ENCODE measurements around the gene PAIP1. TPM values are rescaled to one million over a fixed set of nuclear protein-coding genes. Genes with fewer than 3 reads are reported as not detected.
"Not testable (repeated sequence)": the region's sequence is repeated elsewhere in the genome, so short reads cannot be mapped to it uniquely, and the experiment has no call there.

Gene PAIP1
- total and polyA plus RNA-seq, 2 donors = 75.2 to 104 TPM

DNA sequence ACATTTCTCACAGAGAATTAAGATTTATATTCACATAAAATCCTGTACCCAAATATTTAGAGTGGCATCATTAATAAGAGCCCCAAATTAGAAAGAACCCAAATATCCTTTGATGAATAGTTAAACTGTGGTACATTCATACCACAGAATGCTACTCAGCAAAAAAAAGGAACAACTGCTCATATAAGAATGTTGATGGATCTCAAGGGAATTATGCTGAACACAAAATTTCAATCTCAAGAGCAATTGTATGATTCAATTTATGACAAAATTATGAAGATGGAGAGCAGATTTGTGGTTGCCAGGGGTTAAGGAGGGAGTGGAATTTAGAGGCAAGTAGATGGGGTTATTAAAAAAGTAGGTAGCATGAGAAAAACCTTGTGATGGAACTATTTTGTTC lies 4.5 kb upstream of the PAIP1 start:
- DNase-seq (ENCODE audit: extremely low spot score) = no peak
- Histone ChIP-seq H3K4me3 (ENCODE audit: low read depth, low read length) (no peak overlapping the region), H3K27ac (ENCODE audit: low read depth) (no peak overlapping the region), H3K36me3 (ENCODE audit: insufficient read depth) (no peaks in the 10 kb centered on the region), H3K4me1 (ENCODE audit: insufficient read depth) (no peaks in the 10 kb centered on the region)

DNA sequence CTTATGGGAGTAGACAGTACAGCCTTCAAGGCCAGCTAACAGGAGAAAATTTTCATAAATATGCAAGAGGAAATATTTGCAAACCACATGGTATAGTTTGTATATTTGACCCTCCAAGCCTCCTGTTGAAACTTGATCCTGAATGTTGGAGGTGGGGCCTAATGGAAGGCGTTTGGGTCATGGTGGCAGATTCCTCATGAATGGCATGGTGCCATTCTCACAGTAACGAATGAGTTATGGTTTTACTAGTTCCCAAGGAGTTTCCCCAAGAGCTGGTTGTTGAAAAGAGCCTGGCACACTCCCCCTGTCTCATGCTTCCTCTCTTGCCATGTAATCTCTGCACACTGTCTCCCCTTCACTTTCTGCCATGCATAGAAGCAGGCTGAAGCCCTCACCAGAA lies 3.3 kb upstream of the PAIP1 start:
- WGBS = 26% methylated on average over 2 of the region's 2 CpGs

DNA sequence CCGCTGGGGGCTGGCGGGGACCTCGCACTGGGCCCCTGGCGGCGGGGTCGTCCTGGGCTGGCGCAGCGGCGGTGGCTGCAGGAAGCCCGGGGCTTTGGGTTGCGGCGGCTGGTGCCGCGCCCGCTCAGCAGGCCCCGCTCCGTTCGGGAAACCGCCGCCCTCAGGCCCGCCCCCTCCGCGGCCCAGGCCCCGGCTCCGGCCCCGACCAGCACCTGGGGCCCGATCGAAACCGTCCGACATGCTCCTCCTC lies 345 bp downstream of the PAIP1 start:
- Histone ChIP-seq H3K4me3 (ENCODE audit: low read depth, low read length) (peak overlapping the region; percentile 91), H3K27ac (ENCODE audit: low read depth) (peak overlapping the region; percentile 96)
- not testable (repeated sequence) for H3K36me3 ChIP-seq (ENCODE audit: insufficient read depth); H3K4me1 ChIP-seq (ENCODE audit: insufficient read depth); DNase-seq (ENCODE audit: extremely low spot score)
- under 1% methylated on average over 30 of the region's 30 CpGs for WGBS

More for the DNA sequence above, 3.3 kb upstream of the PAIP1 start:
- Histone ChIP-seq H3K4me3 (ENCODE audit: low read depth, low read length) (no peak overlapping the region), H3K36me3 (ENCODE audit: insufficient read depth) (no peaks in the 10 kb centered on the region), H3K4me1 (ENCODE audit: insufficient read depth) (no peaks in the 10 kb centered on the region), H3K27ac (ENCODE audit: low read depth) (no peak overlapping the region)
- DNase-seq (ENCODE audit: extremely low spot score) = no peak

DNA sequence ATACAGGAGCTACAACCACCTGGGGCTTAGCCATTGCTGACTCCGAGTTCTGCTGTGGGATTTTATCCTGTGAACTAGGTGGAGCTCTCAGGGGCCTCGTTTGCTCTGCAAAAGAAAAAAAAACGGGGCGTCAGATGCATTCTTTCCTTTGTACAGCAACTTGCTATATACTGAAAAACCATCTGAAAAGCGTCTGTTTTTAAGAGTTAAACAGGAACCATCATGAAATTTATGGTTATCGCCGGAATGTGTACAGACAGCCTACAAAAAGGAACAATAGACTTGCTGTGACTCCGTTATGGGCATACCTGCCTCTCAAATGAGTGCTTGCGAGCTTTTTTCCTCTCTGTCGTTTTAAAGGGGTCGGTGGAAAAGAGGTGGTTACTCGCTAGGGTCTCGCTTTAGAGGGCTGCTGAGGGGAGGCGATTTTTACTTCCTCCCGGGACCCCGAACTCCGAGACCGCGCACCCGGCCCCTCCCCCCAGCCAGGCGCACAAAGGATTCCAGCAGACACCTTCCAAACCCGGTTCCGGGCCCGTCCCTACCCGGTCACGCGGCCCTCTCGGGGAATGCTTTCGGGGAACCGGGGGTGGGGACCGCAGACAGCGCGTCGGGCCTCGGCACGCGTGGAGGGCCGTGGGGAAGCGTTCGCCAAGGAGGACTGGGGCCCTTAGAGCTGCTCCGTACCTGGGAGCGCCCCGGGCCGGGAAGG lies 826 bp downstream of the PAIP1 start:
- Histone ChIP-seq H3K4me3 (ENCODE audit: low read depth, low read length) (peak overlapping the region; percentile 91), H3K27ac (ENCODE audit: low read depth) (peak overlapping the region; percentile 96), H3K4me1 (ENCODE audit: insufficient read depth) (no peaks in the 10 kb centered on the region), H3K36me3 (ENCODE audit: insufficient read depth) (no peaks in the 10 kb centered on the region)
- WGBS = under 1% methylated on average over 44 of the region's 44 CpGs
- DNase-seq (ENCODE audit: extremely low spot score) = peak; percentile 21

DNA sequence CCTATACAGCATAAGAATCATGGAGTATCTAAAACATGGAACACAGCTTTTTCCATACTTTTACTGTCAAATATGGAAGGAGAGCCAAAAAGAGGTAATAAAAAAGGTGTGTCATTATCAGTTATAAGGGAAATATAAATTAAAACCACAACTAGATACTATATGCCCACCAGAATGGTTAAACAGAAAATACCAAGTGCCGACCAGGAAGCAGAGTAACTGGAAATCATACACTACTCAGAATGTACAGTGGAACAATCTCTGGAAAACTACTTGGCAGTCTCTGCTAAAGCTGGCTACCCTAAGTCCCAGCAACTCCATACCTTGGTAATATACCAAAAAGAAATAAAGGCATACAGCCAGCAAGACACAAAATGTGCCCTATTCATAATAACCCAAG lies 2.4 kb downstream of the PAIP1 start:
- H3K4me1 ChIP-seq (ENCODE audit: insufficient read depth) = no peaks in the 10 kb centered on the region
- no peaks in the 10 kb centered on the region for H3K36me3 ChIP-seq (ENCODE audit: insufficient read depth)
- WGBS = 86% methylated on average over 1 of the region's 1 CpG
- DNase-seq (ENCODE audit: extremely low spot score) = no peak
- no peak overlapping the region for H3K27ac ChIP-seq (ENCODE audit: low read depth)
- H3K4me3 ChIP-seq (ENCODE audit: low read depth, low read length) = no peak overlapping the region

DNA sequence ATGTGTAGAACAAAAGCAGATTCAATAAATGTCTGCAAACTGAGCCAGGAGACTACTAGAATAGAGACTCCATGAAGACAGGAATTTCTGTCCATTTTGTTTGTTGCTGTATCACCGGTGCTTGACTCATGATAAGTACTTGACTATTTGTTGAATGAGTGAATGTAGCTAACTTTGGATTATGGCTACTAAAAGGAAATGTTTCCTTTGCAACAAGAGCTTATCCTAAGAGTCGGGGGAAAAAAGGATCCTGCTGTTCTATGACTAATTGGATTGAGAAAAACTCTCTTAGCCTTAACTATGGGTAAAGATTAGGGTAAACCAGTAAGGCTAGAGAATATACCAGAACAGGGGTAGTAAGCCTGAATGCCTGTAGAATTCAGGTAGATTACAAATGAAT lies 3.5 kb downstream of the PAIP1 start:
- no peak for DNase-seq (ENCODE audit: extremely low spot score)
- Histone ChIP-seq H3K36me3 (ENCODE audit: insufficient read depth) (peaks cover under 1% of the 10 kb centered on the region), H3K4me1 (ENCODE audit: insufficient read depth) (no peaks in the 10 kb centered on the region), H3K27ac (ENCODE audit: low read depth) (no peak overlapping the region), H3K4me3 (ENCODE audit: low read depth, low read length) (no peak overlapping the region)
- WGBS = 87% methylated on average over 2 of the region's 2 CpGs

DNA sequence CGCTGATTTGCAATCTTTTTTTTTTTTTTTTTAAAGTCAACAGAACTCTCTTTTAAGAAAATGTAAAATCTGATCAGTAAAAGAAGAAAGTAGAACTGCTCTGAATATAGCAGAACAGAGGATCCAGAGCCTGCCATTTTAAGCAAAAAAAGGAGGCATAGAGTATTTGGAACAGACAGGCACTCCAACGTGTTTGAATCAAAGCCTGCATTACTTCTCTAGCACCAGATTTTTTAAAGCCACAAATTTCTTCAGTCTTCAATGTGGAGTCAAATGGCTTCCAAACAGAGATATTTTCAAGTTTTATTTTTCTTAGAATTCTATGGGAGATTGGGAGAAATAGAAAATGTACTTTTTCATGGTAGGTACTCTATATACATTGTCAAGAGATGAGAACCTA lies 5.1 kb downstream of the PAIP1 start:
- Histone ChIP-seq H3K27ac (ENCODE audit: low read depth) (no peak overlapping the region), H3K36me3 (ENCODE audit: insufficient read depth) (peaks cover 2% of the 10 kb centered on the region), H3K4me1 (ENCODE audit: insufficient read depth) (no peaks in the 10 kb centered on the region), H3K4me3 (ENCODE audit: low read depth, low read length) (no peak overlapping the region)
- WGBS = 64% methylated on average over 2 of the region's 2 CpGs
- no peak for DNase-seq (ENCODE audit: extremely low spot score)

DNA sequence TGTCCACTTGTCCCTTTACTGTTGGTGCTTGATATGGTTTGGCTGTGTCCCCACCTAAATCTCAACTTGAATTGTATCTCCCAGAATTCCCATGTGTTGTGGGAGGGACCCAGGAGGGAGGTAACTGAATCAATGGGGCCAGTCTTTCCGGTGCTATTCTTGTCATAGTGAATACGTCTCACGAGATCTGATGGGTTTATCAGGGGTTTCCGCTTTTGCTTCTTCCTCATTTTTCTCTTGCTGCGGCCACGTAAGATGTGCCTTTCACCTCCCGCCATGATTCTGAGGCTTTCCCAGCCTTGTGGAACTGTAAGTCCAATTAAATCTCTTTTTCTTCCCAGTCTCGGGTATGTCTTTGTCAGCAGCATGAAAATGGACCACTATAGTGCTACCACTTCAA lies 7.6 kb downstream of the PAIP1 start:
- not testable (repeated sequence) for H3K36me3 ChIP-seq (ENCODE audit: insufficient read depth); H3K4me3 ChIP-seq (ENCODE audit: low read depth, low read length); H3K4me1 ChIP-seq (ENCODE audit: insufficient read depth); DNase-seq (ENCODE audit: extremely low spot score); H3K27ac ChIP-seq (ENCODE audit: low read depth)
- whole genome bisulfite sequencing = 95% methylated on average over 8 of the region's 8 CpGs

DNA sequence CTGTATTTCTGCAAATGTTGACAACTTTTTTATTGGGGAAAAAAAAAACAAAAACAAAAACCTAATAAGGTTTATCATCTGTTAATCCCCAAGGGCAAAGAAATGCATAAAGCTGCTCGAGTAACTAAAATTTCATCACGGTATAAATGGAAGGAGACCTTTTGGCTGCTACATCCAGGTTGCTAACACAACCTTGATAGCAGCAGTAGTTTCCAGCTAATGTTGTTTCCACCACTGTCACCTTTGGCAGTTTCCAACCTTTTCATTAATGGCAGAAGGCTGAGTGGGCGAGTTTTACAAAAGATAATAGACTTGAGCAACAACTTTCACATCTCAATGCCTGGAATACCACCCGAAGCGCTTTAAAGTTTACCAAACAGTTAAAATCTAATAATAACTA lies 8.5 kb downstream of the PAIP1 start:
- H3K27ac ChIP-seq (ENCODE audit: low read depth) = no peak overlapping the region
- no peak overlapping the region for H3K4me3 ChIP-seq (ENCODE audit: low read depth, low read length)
- H3K4me1 ChIP-seq (ENCODE audit: insufficient read depth) = no peaks in the 10 kb centered on the region
- WGBS = 77% methylated on average over 5 of the region's 5 CpGs
- peaks cover 3% of the 10 kb centered on the region for H3K36me3 ChIP-seq (ENCODE audit: insufficient read depth)
- DNase-seq (ENCODE audit: extremely low spot score) = no peak

DNA sequence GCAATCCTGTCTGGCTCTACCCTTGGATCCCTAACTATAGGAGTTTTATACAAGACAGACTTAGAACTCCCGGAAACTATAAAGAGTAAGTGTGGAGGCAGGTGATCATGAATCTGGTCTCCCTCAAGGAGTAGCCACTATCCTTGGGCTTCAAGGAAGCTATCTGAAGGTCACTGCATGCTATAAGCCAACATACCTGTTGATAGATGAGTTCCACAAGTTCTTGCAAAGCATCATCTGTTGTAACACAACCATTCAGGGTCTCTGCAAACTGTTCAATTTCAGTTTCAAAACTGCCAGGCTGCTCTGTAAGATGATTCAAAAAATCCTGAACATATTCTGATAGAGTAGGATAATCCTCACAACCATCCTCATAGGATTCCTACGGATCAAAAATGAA lies 9.3 kb downstream of the PAIP1 start:
- Histone ChIP-seq H3K36me3 (ENCODE audit: insufficient read depth) (peaks cover 3% of the 10 kb centered on the region), H3K27ac (ENCODE audit: low read depth) (no peak overlapping the region), H3K4me1 (ENCODE audit: insufficient read depth) (no peaks in the 10 kb centered on the region), H3K4me3 (ENCODE audit: low read depth, low read length) (no peak overlapping the region)
- 91% methylated on average over 2 of the region's 2 CpGs for whole genome bisulfite sequencing
- no peak for DNase-seq (ENCODE audit: extremely low spot score)

DNA sequence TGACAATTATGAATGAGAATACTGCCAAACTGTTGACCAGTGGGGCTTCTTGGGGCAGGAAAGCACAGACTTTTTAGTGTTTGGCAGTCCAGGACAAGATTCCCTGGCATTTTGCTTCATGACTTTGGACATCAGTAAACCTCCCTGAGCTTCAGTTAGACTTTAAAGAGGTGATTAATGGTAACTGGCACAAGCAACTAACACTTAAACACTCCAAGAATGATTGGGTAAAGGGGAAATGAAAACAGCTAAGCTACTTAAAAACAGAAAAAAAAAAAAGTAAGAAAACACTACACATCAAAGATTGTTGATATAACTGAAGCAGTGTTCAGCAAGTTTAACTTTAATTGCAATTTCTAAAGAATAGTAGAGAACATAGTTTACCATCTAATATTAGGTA lies 13.4 kb downstream of the PAIP1 start:
- H3K4me1 ChIP-seq (ENCODE audit: insufficient read depth) = no peaks in the 10 kb centered on the region
- H3K27ac ChIP-seq (ENCODE audit: low read depth) = no peak overlapping the region
- H3K36me3 ChIP-seq (ENCODE audit: insufficient read depth) = peaks cover 3% of the 10 kb centered on the region
- no peak overlapping the region for H3K4me3 ChIP-seq (ENCODE audit: low read depth, low read length)
- no peak for DNase-seq (ENCODE audit: extremely low spot score)

DNA sequence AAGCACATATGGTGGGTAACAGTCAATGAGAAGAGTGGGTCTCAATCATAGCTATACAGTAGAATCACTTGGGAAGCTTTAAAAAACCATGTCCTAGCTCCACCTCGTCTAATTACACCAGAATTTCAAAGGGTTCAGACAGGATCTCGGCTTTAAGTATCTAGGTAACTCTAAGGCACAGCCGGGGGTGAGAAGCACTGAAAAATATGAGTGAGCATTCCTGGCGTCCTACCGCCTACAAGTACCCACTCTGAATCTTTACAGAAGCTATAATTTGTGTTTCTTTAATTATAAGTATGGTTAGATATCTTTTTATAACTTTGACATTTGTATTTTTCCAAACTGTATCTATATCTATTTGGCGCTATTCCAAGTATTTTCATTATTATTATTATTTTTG lies 16.1 kb downstream of the PAIP1 start:
- H3K4me1 ChIP-seq (ENCODE audit: insufficient read depth) = no peaks in the 10 kb centered on the region
- DNase-seq (ENCODE audit: extremely low spot score) = no peak
- H3K4me3 ChIP-seq (ENCODE audit: low read depth, low read length) = no peak overlapping the region
- H3K36me3 ChIP-seq (ENCODE audit: insufficient read depth) = peaks cover 2% of the 10 kb centered on the region
- 91% methylated on average over 6 of the region's 6 CpGs for WGBS
- no peak overlapping the region for H3K27ac ChIP-seq (ENCODE audit: low read depth)

DNA sequence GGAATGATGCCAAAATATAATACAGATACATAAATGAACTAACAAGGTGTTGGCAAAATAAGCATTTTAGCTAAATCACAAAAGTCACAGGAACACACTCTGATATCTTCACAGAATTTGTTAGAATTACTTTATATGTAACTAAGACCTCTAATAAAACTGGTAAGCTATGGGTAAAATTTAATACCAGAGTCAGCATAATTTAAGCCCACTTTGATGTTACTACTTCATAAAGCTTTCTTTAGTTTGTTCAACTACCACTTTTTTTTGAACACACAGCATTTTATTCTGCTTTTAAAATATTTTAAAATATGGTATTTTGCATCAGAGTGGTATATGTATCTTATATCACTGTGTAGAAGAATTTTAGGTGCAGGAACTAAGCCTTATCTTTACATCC lies 19.9 kb downstream of the PAIP1 start:
- Histone ChIP-seq H3K36me3 (ENCODE audit: insufficient read depth) (peaks cover 7% of the 10 kb centered on the region), H3K4me3 (ENCODE audit: low read depth, low read length) (no peak overlapping the region), H3K4me1 (ENCODE audit: insufficient read depth) (no peaks in the 10 kb centered on the region), H3K27ac (ENCODE audit: low read depth) (no peak overlapping the region)
- no peak for DNase-seq (ENCODE audit: extremely low spot score)

DNA sequence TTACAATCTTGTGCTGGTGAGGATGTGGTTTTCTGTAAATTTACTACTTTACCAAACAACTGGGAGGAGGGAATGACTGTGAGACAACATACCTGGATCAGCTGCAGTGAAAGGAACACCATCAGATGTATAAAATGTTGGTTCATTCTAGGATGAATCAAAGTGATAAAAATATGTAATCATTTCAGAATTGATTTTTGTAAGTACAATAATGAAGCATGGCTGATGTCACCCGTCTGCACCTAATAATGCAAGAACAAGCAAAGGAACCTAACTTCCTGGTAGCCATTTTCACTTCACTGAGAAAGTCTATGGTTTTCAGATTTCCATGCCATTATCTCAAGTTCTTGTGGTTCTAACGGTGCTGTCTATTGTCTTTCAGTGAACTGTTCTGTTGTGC lies 23.2 kb downstream of the PAIP1 start:
- peaks cover 13% of the 10 kb centered on the region for H3K36me3 ChIP-seq (ENCODE audit: insufficient read depth)
- whole genome bisulfite sequencing = 79% methylated on average over 2 of the region's 2 CpGs
- H3K4me1 ChIP-seq (ENCODE audit: insufficient read depth) = no peaks in the 10 kb centered on the region
- no peak overlapping the region for H3K4me3 ChIP-seq (ENCODE audit: low read depth, low read length)
- no peak for DNase-seq (ENCODE audit: extremely low spot score)
- H3K27ac ChIP-seq (ENCODE audit: low read depth) = no peak overlapping the region

DNA sequence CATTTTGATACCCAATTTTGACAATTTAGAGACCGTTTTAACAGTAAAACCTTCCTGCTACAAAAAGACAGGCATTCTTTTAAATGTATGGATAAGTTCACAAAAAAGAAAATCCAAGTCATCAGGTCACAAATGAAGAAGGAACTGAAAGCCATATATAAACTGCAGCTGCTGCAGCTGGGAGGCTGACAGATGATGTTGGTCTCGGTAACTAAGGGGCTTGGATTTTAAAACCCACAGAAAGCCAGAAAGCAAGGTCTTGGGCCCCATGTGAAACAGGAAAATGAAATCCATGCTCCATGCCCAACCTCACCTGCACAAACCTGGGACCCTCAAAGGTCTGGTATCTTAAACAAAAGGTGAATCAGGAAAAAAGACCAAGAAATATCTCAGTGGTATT lies 26.2 kb downstream of the PAIP1 start:
- Histone ChIP-seq H3K4me1 (ENCODE audit: insufficient read depth) (no peaks in the 10 kb centered on the region), H3K36me3 (ENCODE audit: insufficient read depth) (peaks cover 14% of the 10 kb centered on the region), H3K27ac (ENCODE audit: low read depth) (no peak overlapping the region), H3K4me3 (ENCODE audit: low read depth, low read length) (no peak overlapping the region)
- no peak for DNase-seq (ENCODE audit: extremely low spot score)
- WGBS = 92% methylated on average over 2 of the region's 2 CpGs
